Caco-2 (cell line): Measurements from ENCODE around the gene RNF223. TPM values are rescaled to one million over a fixed set of nuclear protein-coding genes. Genes with fewer than 3 reads are reported as not detected.
"Not testable (repeated sequence)": the region's sequence is repeated elsewhere in the genome, so short reads cannot be mapped to it uniquely, and the experiment has no call there.

Experiments
- BruUV-seq: library from RNA; stranded (reverse); fragments of 400-500 nt; replicated peaks from 2 replicates; lab custom pipeline; 2021; lab: Mats Ljungman, UMichigan
- CTCF ChIA-PET: fragments of 300-600 bp; sonication (Branson Sonifier 250); formaldehyde crosslinking; loops from one replicate; lab custom pipeline; 2022; ENCODE audit warnings: antibody characterized with exemption; lab: Charles Lee
- POLR2A ChIA-PET: fragments of 300-600 bp; sonication (Branson Sonifier 250); formaldehyde crosslinking; loops from one replicate; lab custom pipeline; 2022; ENCODE audit warnings: antibody characterized with exemption; lab: Charles Lee
- DNase-seq, 2 experiments: peaks; one replicate each; pipeline versions ENCODE4 v3.0.0 to v3.0.0-alpha.2; 2020 to 2022
- H3K27me3 ChIP-seq: replicated peaks from 2 replicates; pipeline ENCODE4 v1.6.0; 2011; ENCODE audit warnings: low read length; ENCODE audit not compliant: control insufficient read depth, insufficient read depth
- H3K36me3 ChIP-seq: 2 replicates; pipeline ENCODE4 v1.5.1; 2011; ENCODE audit warnings: low read length; ENCODE audit not compliant: control insufficient read depth, insufficient read depth
- H3K4me1 ChIP-seq: fragments of 250-450 bp; sonication (Bioruptor Pico); 2 replicates; pipeline ENCODE4 v1.5.1; 2020; ENCODE audit warnings: mild to moderate bottlenecking
- H3K4me3 ChIP-seq: 2 replicates; pipeline ENCODE4 v1.5.1; 2011; ENCODE audit warnings: low read depth, mild to moderate bottlenecking, control low read depth, low read length
- H3K9me3 ChIP-seq: fragments of 250-450 bp; sonication (Bioruptor Pico); 2 replicates; pipeline ENCODE4 v1.5.1; 2020; ENCODE audit warnings: mild to moderate bottlenecking, moderate library complexity
- H3K27ac Mint-ChIP-seq: one replicate; pipeline ENCODE4 v1.8.0; 2022; ENCODE audit warnings: mixed read lengths; ENCODE audit not compliant: unreplicated experiment
- H3K27me3 Mint-ChIP-seq: one replicate; pipeline ENCODE4 v1.8.0; 2022; ENCODE audit warnings: mixed read lengths; ENCODE audit not compliant: insufficient read depth, unreplicated experiment
- H3K36me3 Mint-ChIP-seq: one replicate; pipeline ENCODE4 v1.8.0; 2022; ENCODE audit warnings: mild to moderate bottlenecking, mixed read lengths; ENCODE audit not compliant: insufficient read depth, unreplicated experiment
- H3K4me1 Mint-ChIP-seq: one replicate; pipeline ENCODE4 v1.8.0; 2022; ENCODE audit warnings: low read depth, mixed read lengths; ENCODE audit not compliant: unreplicated experiment
- H3K4me3 Mint-ChIP-seq: one replicate; pipeline ENCODE4 v1.8.0; 2022; ENCODE audit warnings: mild to moderate bottlenecking, moderate library complexity, mixed read lengths; ENCODE audit not compliant: unreplicated experiment
- H3K9me3 Mint-ChIP-seq: one replicate; pipeline ENCODE4 v1.8.0; 2022; ENCODE audit warnings: mixed read lengths; ENCODE audit not compliant: unreplicated experiment
- CTCF ChIP-seq, 2 experiments: fragments of 200-600 bp in 1 of 2; IDR thresholded peaks; 1 replicate in 1 of 2; 2 replicates in 1 of 2; pipeline versions ENCODE4 v1.5.1 to v1.8.0; 2011 to 2022; ENCODE audit warnings: antibody characterized with exemption in 1 of 2, control low read depth in 1 of 2, inconsistent platforms in 1 of 2, low read depth in 1 of 2, low read length in 1 of 2, mild to moderate bottlenecking in 1 of 2, moderate library complexity in 1 of 2; ENCODE audit not compliant: insufficient read depth in 1 of 2, severe bottlenecking in 1 of 2, unreplicated experiment in 1 of 2
- intact Hi-C: fragments of 100-400 bp; cut with micrococcal nuclease; formaldehyde crosslinking; loops from one replicate; pipeline ENCODE4 v1.10.0; 2022; ENCODE audit not compliant: unreplicated experiment
- total RNA-seq: library from RNA; stranded (reverse); gene quantifications from 2 replicates; pipeline ENCODE4 v1.2.3, GENCODE V29; 2022

The RNF223 gene
- total RNA-seq, 1 experiment from 2014 or later: 0.57 TPM

- Mint-ChIP-seq H3K27me3 (no peaks in the 10 kb centered on the region), H3K4me1 (no peaks in the 10 kb centered on the region), H3K27ac (peak overlapping the region; percentile 59), H3K9me3 (no peaks in the 10 kb centered on the region), H3K4me3 (peak overlapping the region; percentile 72), H3K36me3 (peaks cover 11% of the 10 kb centered on the region)
- ChIA-PET POLR2A (interaction anchor here (1.1 to 1.3 kb wide), 2 partner anchors 45 to 60 kb away, joined by 5 read pairs; partner anchors contain the start of gene AGRN), CTCF (interaction anchor here (0.6 to 1.2 kb wide), 2 partner anchors 16 to 36 kb away, joined by 3 read pairs; partner anchors contain the start of gene C1orf159)
- peak; percentile 72 to 74 for DNase-seq
- no peak for TF ChIP-seq CTCF (IDR thresholded peaks at IDR 0.05; ENCODE audit: insufficient read depth in 1 of 2, low read depth in 1 of 2, low read length in 1 of 2, severe bottlenecking in 1 of 2, unreplicated experiment in 1 of 2)
- peak overlapping the region; percentile 38 for H3K4me3 ChIP-seq
- BruUV-seq: no TSS peak
- intact Hi-C loops: no loop called here
- no peaks in the 10 kb centered on the region for H3K27me3 ChIP-seq
- H3K4me1 ChIP-seq: 0 out of 2 replicates have a peak, but pooled peaks cover 3% of the 10 kb centered on the region
- H3K9me3 ChIP-seq: no peaks in the 10 kb centered on the region
- H3K36me3 ChIP-seq: no peaks in the 10 kb centered on the region
These were observed 6.1 kb upstream of the RNF223 start for GRCh38 chr1:1080122-1080757.

GRCh38 chr1:1079408-1080121 lies 5.5 kb upstream of the RNF223 start:
- Histone ChIP-seq H3K9me3 (no peaks in the 10 kb centered on the region), H3K36me3 (no peaks in the 10 kb centered on the region), H3K27me3 (no peaks in the 10 kb centered on the region), H3K4me1 (peaks cover 5% of the 10 kb centered on the region), H3K4me3 (peak overlapping the region; percentile 38)
- Mint-ChIP-seq H3K4me3 (peak overlapping the region; percentile 72), H3K9me3 (no peaks in the 10 kb centered on the region), H3K36me3 (peaks cover 11% of the 10 kb centered on the region), H3K4me1 (peaks cover 4% of the 10 kb centered on the region), H3K27me3 (no peaks in the 10 kb centered on the region), H3K27ac (peak overlapping the region; percentile 59)
- CTCF ChIA-PET: interaction anchor here (0.6 to 1.2 kb wide), 2 partner anchors 16 to 36 kb away, joined by 3 read pairs; partner anchors contain the start of gene C1orf159
- no TSS peak for BruUV-seq
- DNase-seq: peak; percentile 84 to 93
- no peak for TF ChIP-seq CTCF (IDR thresholded peaks at IDR 0.05; ENCODE audit: insufficient read depth in 1 of 2, low read depth in 1 of 2, low read length in 1 of 2, severe bottlenecking in 1 of 2, unreplicated experiment in 1 of 2)
- POLR2A ChIA-PET: interaction anchor here (0.5 to 1.3 kb wide), 3 partner anchors 46 to 113 kb away, joined by 5 read pairs; partner anchors contain the start of gene AGRN
- intact Hi-C loops: no loop called here

GRCh38 chr1:1077396-1077795 lies 3.3 kb upstream of the RNF223 start:
- H3K36me3 Mint-ChIP-seq, CTCF ChIA-PET, BruUV-seq, H3K27ac Mint-ChIP-seq, H3K4me1 Mint-ChIP-seq, H3K9me3 Mint-ChIP-seq, DNase-seq, H3K9me3 ChIP-seq, H3K4me3 Mint-ChIP-seq, H3K27me3 Mint-ChIP-seq, H3K36me3 ChIP-seq, H3K4me3 ChIP-seq, POLR2A ChIA-PET, intact Hi-C loops, H3K27me3 ChIP-seq: not testable (repeated sequence)
- H3K4me1 ChIP-seq: peaks cover 16% of the 10 kb centered on the region
